Mucosa of rectum (tissue), 2 donors: ENCODE data around the gene ARMC9.

Experiments
- H3K27ac ChIP-seq, 2 donors: one replicate each; pipeline ENCODE4 v1.7.0; 2013; ENCODE audit warnings: inconsistent platforms in 2 of 2, low read depth in 2 of 2, low read length in 2 of 2
- H3K27me3 ChIP-seq, 2 donors: one replicate each; pipeline ENCODE4 v1.7.0; 2013; ENCODE audit warnings: low read length in 2 of 2; ENCODE audit not compliant: control insufficient read depth in 2 of 2, insufficient read depth in 2 of 2
- H3K36me3 ChIP-seq, 2 donors: one replicate each; pipeline ENCODE4 v1.7.0; 2013; ENCODE audit warnings: low read length in 2 of 2; ENCODE audit not compliant: control insufficient read depth in 2 of 2, insufficient read depth in 2 of 2
- H3K4me1 ChIP-seq, 2 donors: one replicate each; pipeline ENCODE4 v1.7.0; 2013; ENCODE audit warnings: low read length in 2 of 2, mild to moderate bottlenecking in 1 of 2; ENCODE audit not compliant: control insufficient read depth in 2 of 2, insufficient read depth in 2 of 2
- H3K4me3 ChIP-seq, 2 donors: one replicate each; pipeline ENCODE4 v1.7.0; 2013; ENCODE audit warnings: low read length in 2 of 2
- H3K9ac ChIP-seq, 2 donors: one replicate each; pipeline ENCODE4 v1.7.0; 2013; ENCODE audit warnings: low read length in 2 of 2, low read depth in 1 of 2, mild to moderate bottlenecking in 1 of 2
- H3K9me3 ChIP-seq, 2 donors: one replicate each; pipeline ENCODE4 v1.7.0; 2013; ENCODE audit warnings: low read length in 2 of 2; ENCODE audit not compliant: control insufficient read depth in 2 of 2
- donor health status: healthy.
- donor health status: Normal muscosa, but diverticular disease.

Gene ARMC9

GRCh38 chr2:231278868-231279267 is 80.4 kb downstream of the ARMC9 start:
- no peak overlapping the region for H3K4me3 ChIP-seq

GRCh38 chr2:231280846-231281245 is 82.4 kb downstream of the ARMC9 start:
- no peaks in the 10 kb centered on the region for H3K27me3 ChIP-seq
- H3K4me1 ChIP-seq, result peaks cover 0 to 3% of the 10 kb centered on the region in 2 donors
- peaks cover 6 to 8% of the 10 kb centered on the region in 2 donors for H3K36me3 ChIP-seq
- H3K27ac ChIP-seq, result no peak overlapping the region
- H3K9me3 ChIP-seq, result no peaks in the 10 kb centered on the region
- no peak overlapping the region for H3K9ac ChIP-seq
- H3K4me3 ChIP-seq, result no peak overlapping the region

More at GRCh38 chr2:231278868-231279267, 80.4 kb downstream of the ARMC9 start:
- Histone ChIP-seq H3K27ac (no peak overlapping the region), H3K9ac (no peak overlapping the region), H3K36me3 (peaks cover 6 to 8% of the 10 kb centered on the region in 2 donors), H3K9me3 (no peaks in the 10 kb centered on the region), H3K4me1 (no peaks in the 10 kb centered on the region), H3K27me3 (no peaks in the 10 kb centered on the region)

- H3K4me3 ChIP-seq, result no peak overlapping the region
- H3K4me1 ChIP-seq, result peaks cover 0 to 12% of the 10 kb centered on the region in 2 donors
- no peak overlapping the region for H3K27ac ChIP-seq
- H3K9ac ChIP-seq, result no peak overlapping the region
- H3K27me3 ChIP-seq, result no peaks in the 10 kb centered on the region
- H3K36me3 ChIP-seq, result peaks cover 0 to 5% of the 10 kb centered on the region in 2 donors
- no peaks in the 10 kb centered on the region for H3K9me3 ChIP-seq
Measured at GRCh38 chr2:231284296-231284695, 85.9 kb downstream of the ARMC9 start.

GRCh38 chr2:231286964-231287363 is 88.5 kb downstream of the ARMC9 start:
- Histone ChIP-seq H3K4me1 (peaks cover 0 to 25% of the 10 kb centered on the region in 2 donors), H3K36me3 (no peaks in the 10 kb centered on the region), H3K27ac (no peak overlapping the region), H3K4me3 (no peak overlapping the region), H3K9me3 (no peaks in the 10 kb centered on the region), H3K9ac (no peak overlapping the region), H3K27me3 (no peaks in the 10 kb centered on the region)

DNA sequence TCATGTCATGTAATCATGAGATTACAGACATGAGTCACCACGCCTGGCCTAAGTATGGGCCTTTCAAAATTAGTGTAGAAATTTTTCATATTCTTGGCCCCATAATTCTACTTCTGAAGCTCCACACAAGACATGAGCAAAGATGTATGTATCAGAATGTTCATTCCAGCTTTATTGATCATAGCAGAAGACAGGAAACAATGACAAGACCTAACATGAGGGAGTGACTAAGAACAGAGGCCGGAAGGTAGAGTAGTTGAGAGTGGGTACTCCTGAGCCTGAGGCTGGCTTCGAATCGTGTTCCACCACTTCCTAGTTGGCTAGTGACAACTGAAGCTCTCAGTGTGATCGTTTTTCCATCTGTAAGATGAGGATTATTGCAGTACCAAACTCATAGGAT is 89.3 kb downstream of the ARMC9 start:
- Histone ChIP-seq H3K9ac (peak overlapping the region in 1 of 2 donors; percentile 27), H3K27me3 (no peaks in the 10 kb centered on the region), H3K4me3 (no peak overlapping the region), H3K9me3 (no peaks in the 10 kb centered on the region), H3K27ac (no peak overlapping the region), H3K36me3 (no peaks in the 10 kb centered on the region), H3K4me1 (peaks cover 3 to 32% of the 10 kb centered on the region in 2 donors)

- Histone ChIP-seq H3K36me3 (no peaks in the 10 kb centered on the region), H3K27ac (peak overlapping the region; percentile 66 to 80)
Measured at GRCh38 chr2:231288590-231288989, 90.2 kb downstream of the ARMC9 start.

DNA sequence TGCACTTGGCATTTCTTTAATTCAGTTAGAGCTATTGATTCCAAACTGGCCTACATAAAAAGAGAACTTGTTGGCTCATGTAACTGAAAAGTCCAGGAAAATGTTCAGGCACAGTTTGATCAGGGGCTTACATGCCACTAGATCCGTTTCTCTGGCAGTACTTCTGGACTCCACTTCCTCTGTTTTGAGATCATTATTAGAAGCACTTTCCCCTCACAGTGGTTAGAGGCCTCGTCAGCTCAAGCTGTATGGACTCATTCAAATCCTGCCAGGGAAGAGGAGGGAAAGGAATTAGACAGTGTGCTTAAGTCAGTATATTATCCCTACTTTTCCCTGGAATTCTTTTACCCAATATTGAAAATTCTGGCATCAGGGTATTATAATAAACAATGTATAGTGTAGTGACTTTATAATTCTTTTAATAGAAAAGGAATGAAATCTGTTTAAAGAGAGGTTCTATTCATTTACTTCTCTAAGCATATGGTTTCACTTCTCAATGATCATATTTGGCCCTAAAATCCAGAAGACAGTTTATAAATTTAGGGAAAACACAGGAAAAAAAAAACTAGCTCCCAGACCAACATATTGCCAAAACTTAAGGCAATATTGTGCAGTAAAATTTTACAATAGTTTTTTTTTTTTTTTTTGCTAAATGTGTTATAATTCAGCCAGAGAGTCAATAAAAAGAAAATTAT is 92.0 kb downstream of the ARMC9 start:
- no peaks in the 10 kb centered on the region for H3K9me3 ChIP-seq
- no peaks in the 10 kb centered on the region for H3K27me3 ChIP-seq
- H3K36me3 ChIP-seq, result no peaks in the 10 kb centered on the region
- peak overlapping the region in 1 of 2 donors; percentile 59 for H3K27ac ChIP-seq
- no peak overlapping the region for H3K4me3 ChIP-seq
- no peak overlapping the region for H3K9ac ChIP-seq
- H3K4me1 ChIP-seq, result peaks cover 9 to 45% of the 10 kb centered on the region in 2 donors

More at GRCh38 chr2:231288590-231288989, 90.2 kb downstream of the ARMC9 start:
- peak overlapping the region; percentile 28 to 36 for H3K9ac ChIP-seq
- no peaks in the 10 kb centered on the region for H3K9me3 ChIP-seq
- no peaks in the 10 kb centered on the region for H3K27me3 ChIP-seq
- H3K4me1 ChIP-seq, result peaks cover 9 to 36% of the 10 kb centered on the region in 2 donors
- H3K4me3 ChIP-seq, result peak overlapping the region in 1 of 2 donors; percentile 0

- no peaks in the 10 kb centered on the region for H3K9me3 ChIP-seq
- H3K4me3 ChIP-seq, result no peak overlapping the region
- H3K4me1 ChIP-seq, result peaks cover 9 to 51% of the 10 kb centered on the region in 2 donors
- H3K9ac ChIP-seq, result peak overlapping the region in 1 of 2 donors; percentile 23
- peak overlapping the region; percentile 49 to 71 for H3K27ac ChIP-seq
- no peaks in the 10 kb centered on the region for H3K36me3 ChIP-seq
- H3K27me3 ChIP-seq, result no peaks in the 10 kb centered on the region
Measured at GRCh38 chr2:231292472-231293134, 94.2 kb downstream of the ARMC9 start.

DNA sequence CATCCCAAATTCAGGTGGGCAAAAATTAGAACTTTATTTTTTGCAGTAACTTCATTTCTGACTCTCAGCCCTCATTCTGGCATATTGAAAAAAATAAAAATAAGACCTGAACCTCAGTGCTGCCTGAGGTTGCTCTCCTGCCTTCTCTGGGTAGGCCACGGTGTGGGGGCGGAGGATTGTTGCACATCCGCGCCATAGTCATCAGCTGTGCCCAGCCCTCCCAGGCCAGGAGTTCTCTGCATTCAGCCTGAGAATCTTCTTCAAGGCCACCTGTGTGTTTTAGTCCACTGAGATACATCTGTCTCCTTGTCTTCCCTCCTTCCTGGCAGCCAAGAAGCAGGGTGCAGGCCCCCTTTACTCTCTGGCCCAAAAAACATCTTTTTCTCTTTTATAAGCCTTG is 94.7 kb downstream of the ARMC9 start:
- H3K4me3 ChIP-seq, result no peak overlapping the region
- no peak overlapping the region for H3K9ac ChIP-seq
- no peaks in the 10 kb centered on the region for H3K36me3 ChIP-seq
- peaks cover 9 to 48% of the 10 kb centered on the region in 2 donors for H3K4me1 ChIP-seq
- H3K27ac ChIP-seq, result peak overlapping the region; percentile 49 to 71
- no peaks in the 10 kb centered on the region for H3K27me3 ChIP-seq
- no peaks in the 10 kb centered on the region for H3K9me3 ChIP-seq

DNA sequence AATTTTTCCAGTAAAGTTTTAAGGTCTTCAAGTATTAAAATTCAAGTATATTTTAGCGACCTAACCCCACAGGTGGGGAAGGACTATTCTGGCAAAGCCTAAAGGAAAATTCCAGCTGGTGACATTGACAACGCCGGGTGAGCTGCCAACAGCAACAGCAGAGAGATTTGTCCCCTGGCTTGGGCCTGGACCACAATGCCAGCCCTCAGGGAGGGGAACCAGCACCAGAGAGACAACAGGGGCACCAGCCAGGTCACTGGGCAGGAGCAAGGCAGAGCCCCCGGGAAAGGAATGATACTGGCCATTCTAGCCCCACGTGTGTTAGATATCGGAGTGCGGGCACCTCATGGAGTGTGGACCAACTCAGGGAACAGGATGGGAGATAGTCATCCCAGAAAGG is 95.7 kb downstream of the ARMC9 start:
- Histone ChIP-seq H3K9ac (no peak overlapping the region), H3K4me1 (peaks cover 9 to 48% of the 10 kb centered on the region in 2 donors), H3K36me3 (no peaks in the 10 kb centered on the region), H3K27me3 (no peaks in the 10 kb centered on the region), H3K27ac (no peak overlapping the region), H3K9me3 (no peaks in the 10 kb centered on the region), H3K4me3 (no peak overlapping the region)
